GM19240 (cell line): ENCODE results near the gene KHDRBS2.

Experiments used
- DNase-seq: peaks from one replicate; pipeline ENCODE4 v3.0.0; 2011; ENCODE audit warnings: low spot score; ENCODE audit not compliant: insufficient read length

The KHDRBS2 gene

DNA sequence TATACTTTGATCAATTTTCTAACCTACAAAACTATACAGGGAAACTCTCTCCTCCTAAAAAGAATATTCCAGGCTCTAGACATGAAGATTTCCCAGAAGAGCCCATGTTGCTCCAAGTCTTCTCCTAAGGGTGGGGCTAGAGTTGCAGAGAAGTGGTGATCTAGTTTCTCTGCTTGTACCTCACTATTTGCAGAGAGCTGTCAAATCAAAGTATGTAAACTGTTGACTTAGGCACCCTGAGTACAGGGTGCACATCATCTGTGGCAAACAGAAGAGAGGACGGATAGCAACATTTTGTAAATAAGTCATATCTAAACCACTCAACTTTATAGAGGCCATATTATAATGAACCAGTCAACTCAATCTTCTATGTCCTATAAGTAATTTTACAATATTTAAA lies 250.1 kb downstream of the KHDRBS2 start:
- DNase-seq, result no peak

DNA sequence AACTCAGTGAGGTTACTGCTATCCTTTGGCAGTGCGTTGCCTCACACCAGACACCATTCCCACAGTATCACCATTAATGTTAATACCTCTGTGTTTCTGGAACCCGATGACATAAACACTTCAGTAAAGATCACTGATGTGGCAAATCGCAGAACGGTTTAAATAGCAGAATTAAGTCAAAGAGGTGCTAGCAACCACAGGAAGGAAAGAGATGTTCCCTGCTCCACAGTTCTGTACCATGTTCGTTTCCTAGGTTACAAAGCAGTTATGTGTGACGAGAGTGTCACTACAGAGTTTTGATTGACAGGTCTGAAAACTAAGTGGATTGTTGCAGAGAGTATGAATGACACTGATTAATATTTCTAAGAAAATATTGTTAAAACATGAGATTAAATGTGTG lies 272.3 kb downstream of the KHDRBS2 start:
- DNase-seq, result no peak

- DNase-seq, result no peak
Measured at GRCh38 chr6:62009445-62009844, 276.6 kb downstream of the KHDRBS2 start.

DNA sequence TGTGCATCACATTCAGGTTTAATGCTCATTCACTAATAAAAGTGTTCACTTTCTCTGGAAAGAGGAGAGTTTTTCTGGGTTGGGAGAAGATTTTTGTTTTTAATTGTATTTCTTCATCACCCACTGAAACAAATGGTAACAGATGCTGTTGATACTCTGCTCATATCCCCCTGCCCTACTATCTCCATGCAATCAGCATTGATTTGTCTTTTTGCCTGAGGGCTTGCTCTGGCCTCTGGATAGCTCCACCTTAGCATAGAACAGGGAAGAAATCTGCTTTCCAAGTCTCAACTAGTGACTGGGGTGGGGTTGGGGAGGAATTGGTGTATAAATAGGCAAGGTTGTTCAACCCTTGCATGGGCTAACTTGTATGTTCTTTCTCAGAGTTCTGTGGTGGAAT lies 296.4 kb downstream of the KHDRBS2 start:
- DNase-seq, result no peak

DNA sequence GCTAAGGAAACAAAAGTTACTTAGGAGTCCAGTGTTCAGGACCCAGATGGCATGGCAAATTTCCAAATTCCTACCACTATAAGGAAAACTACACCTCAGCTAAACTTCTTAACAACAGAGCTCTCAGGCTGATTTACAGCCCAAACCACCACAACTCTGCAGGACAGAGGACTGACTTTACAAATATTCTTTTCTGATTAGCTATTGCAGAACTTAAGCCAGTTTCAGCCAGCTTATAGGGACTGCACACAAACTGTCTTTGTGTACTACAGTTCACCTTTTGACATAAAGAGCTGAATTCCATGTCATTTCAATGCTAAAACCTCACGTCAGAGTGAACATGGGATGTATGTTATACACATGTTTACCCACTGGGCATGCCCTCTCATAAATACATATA lies 305.4 kb downstream of the KHDRBS2 start:
- no peak for DNase-seq

- DNase-seq, result no peak
Measured at GRCh38 chr6:61977947-61978346, 308.1 kb downstream of the KHDRBS2 start.

DNA sequence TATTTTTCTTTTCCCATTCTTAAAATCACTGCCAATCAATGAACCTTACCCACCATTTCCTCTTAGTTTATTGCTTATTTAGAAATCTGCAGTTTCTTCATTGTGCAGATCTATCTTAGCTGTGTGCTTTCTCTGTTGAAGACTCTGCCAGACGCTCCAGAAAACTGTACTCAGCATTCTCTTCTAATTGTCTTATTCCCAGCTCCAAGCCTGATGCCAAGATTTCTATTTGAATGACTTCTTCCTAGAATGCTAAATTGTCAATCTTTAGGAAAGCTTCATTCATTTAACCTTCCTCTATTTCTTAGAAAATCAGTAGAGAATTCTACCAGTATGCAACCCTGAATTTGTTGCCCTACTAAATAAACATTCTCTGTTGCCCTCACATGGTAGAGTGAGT lies 308.9 kb downstream of the KHDRBS2 start:
- no peak for DNase-seq

- no peak for DNase-seq
Measured at GRCh38 chr6:61959196-61959595, 326.8 kb downstream of the KHDRBS2 start.

- DNase-seq, result no peak
Measured at GRCh38 chr6:61953851-61954250, 332.2 kb downstream of the KHDRBS2 start.

DNA sequence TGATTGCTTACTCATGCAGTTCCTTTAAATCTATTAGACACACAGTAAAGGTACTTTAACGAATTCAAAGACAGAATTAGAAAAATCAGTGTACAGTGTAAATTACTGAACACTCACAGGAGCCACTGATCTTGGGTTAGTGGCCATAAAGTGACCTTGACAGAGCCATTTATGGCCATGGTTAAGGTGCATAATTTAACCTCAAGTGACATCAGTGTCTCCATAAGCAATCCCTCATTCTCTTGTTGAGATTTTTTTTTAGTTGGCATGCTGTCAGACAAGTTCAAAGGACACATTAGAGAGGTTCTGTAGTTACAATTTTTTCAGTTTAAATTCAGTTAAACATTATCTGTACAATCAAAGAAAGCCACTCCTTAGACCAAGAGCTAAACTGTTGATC lies 334.4 kb downstream of the KHDRBS2 start:
- DNase-seq, result no peak

DNA sequence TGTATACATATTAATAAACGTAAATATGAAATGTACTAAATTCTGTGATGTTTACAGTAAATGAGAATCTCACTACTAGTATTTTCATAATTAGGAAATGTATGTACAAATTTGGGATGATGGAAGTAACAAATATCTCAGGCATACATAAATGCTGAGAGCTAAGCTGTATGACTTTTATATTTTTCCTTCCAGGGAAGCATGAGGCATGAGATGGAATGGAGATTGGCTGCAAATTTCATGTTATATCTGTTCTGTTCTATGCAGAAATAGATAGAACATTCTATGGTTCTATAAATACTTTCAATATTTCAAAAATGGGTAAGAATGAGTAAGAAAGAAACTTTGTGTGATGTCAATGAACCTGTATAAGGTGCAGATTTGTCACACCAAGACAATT lies 335.2 kb downstream of the KHDRBS2 start:
- no peak for DNase-seq

DNA sequence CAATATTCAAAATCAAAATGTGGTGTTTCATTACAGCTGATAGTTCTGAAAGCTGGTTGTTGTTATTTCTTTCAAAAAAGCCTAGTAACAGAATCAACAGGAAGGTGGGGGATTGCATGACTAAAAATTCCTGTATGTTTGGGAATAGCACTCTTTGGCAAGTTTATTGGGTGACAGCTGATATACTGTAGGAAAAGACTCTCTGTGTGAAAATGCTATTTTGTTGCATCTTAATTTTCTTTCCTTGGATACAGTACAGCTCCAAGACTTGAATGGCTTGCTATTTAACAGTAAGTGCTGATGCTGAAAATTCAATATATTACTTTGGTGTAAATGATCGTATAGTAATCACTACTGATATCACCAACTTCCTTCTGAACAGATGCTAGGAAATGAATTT lies 336.1 kb downstream of the KHDRBS2 start:
- DNase-seq, result no peak

DNA sequence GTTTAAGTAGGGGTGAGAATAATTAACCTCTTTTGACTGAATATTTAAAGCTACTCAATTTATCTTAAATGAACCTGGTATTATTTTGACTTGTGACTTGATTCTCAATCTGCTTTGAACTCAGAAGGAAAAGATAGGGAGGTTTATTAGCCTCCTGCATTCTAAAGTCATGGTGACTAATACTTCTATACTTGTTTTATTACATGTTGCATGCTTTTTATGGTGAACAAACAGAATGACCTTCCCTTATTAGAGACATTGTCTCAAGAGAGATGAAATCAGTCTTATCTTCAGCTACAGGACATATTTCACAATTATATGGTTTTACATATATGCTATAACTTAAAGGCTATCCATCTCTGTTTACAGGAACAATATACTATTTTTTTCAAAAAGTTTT lies 336.9 kb downstream of the KHDRBS2 start:
- no peak for DNase-seq

GRCh38 chr6:61947311-61947947 lies 338.6 kb downstream of the KHDRBS2 start:
- no peak for DNase-seq

- DNase-seq, result no peak
Measured at GRCh38 chr6:61940919-61941318, 345.1 kb downstream of the KHDRBS2 start.

DNA sequence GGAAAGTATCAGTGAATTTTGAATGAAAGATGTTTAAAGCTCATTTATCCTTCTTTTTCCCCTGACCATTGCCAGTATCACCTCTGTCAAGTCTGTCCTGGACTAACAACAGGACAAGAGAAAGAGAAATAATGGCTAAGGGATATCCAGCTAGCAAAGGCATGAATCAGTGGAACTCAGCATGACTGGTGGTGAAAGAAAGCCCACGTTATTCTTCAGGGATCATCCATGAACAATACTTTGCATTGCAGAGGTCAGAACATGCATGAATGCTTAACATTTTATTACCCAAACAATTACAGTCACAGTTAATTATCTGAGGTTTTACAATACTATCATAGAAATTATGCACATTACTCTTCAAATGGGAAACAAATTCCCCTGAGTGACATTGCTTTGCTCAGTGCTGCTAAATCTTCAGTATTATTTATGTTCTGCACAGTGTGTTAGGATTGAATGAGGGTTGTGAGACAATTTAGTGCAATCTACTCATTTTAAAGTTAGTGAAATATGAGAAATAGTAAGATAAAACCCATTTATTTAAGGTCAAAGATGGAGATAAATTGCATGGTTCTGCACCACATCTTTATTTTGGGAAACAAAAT lies 350.7 kb downstream of the KHDRBS2 start:
- no peak for DNase-seq

GRCh38 chr6:61909486-61909885 lies 376.5 kb downstream of the KHDRBS2 start:
- DNase-seq, result no peak

- DNase-seq, result no peak
Measured at GRCh38 chr6:61901748-61902147, 384.3 kb downstream of the KHDRBS2 start.

- DNase-seq, result no peak
Measured at GRCh38 chr6:61894536-61894935, 391.5 kb downstream of the KHDRBS2 start.

DNA sequence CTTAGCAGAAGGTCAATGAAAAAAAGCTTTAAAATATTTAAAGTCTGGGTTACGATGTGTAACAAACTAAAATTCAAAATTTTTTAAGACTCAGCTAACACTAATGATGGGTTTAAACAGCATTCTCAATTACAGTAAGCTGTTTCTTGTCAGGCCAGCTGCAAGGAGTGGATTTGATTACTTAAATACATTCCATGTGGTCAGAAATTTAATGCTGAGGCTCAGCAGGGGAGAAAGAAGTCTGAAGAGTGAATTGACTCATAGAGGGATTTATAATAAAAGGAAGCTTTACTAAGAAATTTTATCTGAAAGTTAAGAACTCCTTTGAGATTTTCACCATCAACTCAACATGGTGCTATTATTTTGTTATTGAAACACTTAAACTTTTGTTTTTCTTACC lies 398.6 kb downstream of the KHDRBS2 start:
- no peak for DNase-seq

DNA sequence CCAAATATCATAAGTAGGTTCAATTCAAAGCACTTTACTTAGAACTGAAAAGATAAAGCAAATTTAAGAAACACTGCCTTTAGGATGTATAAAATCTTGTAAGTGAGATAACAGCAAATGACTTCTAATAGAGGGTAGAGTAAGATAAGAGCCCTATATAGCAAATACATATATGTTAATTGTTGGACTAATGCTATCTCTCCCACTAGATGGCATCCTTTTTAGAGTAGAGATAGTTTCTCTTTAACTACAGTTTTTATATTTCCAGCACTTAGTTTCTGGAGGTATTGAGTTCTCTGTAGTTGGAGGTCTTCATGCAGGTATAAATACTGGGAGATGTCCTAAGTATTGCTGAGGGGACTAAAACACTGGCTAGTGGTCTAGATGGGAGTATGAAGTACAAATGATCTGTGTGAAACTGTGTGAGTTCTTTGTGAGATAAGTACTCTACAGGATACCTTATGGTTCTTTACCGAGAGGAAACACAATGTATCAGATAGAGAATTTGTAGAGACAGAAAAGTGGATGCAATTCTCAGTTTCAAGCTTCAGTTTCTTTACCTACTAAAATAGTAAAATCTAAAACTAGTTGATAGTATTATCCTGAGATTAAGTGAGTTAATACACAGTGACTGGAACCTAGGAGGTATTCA lies 399.3 kb downstream of the KHDRBS2 start:
- no peak for DNase-seq

- no peak for DNase-seq
Measured at GRCh38 chr6:61869632-61870400, 416.2 kb downstream of the KHDRBS2 start.
